Neural progenitor cell (in vitro differentiated cells): ENCODE results near the gene DDX27.

Experiments used
- CTCF ChIP-seq: fragments of 200-600 bp; sonication (generic); IDR thresholded peaks from 2 replicates; pipeline ENCODE4 v1.5.1; 2017; ENCODE audit warnings: antibody characterized with exemption, mild to moderate bottlenecking
- EZH2 ChIP-seq: fragments of 200-600 bp; sonication (generic); IDR thresholded peaks from 2 replicates; pipeline ENCODE4 v1.6.1; 2017; ENCODE audit warnings: antibody characterized with exemption, mild to moderate bottlenecking, moderate library complexity
- EZH2phosphoT487 ChIP-seq: fragments of 200-600 bp; sonication (generic); IDR thresholded peaks from 2 replicates; pipeline ENCODE4 v1.6.1; 2017; ENCODE audit warnings: antibody characterized with exemption

GRCh38 chr20:49233226-49233625 lies 14.0 kb downstream of the DDX27 start:
- TF ChIP-seq CTCF (no peak), EZH2 (no peak), EZH2phosphoT487 (no peak)
